Measurements from ENCODE around the gene NQO1.

Gene NQO1

GRCh38 chr16:69706256-69706974 lies 19.9 kb downstream of the NQO1 start:
- no peak for DNase-seq (ENCODE audit: low read depth)

DNA sequence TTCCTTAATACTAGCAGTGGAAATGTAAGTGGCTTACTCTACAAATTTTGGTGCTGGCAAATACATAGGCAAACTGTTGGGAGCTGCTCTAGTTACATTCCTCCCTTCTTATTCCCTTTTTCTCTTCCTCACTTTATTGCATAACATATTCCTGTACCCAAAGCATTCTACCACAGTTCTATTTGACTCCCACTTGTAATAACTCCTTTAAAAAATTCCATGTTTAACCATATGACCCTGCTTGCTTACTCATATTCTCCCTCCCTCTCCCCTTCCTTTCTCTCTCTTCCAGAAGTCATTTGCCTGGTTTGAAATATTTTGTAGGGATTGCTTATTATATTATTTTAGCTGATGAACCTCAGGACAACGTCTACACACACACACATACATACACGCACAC lies 22.7 kb downstream of the NQO1 start:
- no peak for DNase-seq (ENCODE audit: low read depth)

- no peak for DNase-seq (ENCODE audit: low read depth)
Observed at GRCh38 chr16:69701866-69702265, 24.5 kb downstream of the NQO1 start.

DNA sequence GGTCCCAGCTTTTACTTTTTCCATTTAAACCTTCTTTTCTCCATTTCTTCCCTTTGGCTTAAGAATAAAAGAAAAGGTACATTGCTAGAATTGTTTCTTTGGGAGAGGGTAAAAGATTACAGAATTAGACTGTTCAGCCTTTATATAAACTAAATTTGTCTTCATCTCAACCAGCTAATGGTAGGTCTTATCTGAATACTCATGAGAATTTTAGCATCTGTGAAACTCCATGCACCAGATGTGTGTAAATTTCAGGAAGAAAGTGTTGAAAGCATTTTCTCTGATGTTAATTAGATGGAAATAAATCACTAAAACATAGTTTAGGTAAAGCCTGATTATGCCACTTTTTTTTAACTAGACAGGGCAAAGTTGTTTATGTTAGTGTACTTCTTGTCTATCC lies 24.9 kb downstream of the NQO1 start:
- no peak for DNase-seq (ENCODE audit: low read depth)

DNA sequence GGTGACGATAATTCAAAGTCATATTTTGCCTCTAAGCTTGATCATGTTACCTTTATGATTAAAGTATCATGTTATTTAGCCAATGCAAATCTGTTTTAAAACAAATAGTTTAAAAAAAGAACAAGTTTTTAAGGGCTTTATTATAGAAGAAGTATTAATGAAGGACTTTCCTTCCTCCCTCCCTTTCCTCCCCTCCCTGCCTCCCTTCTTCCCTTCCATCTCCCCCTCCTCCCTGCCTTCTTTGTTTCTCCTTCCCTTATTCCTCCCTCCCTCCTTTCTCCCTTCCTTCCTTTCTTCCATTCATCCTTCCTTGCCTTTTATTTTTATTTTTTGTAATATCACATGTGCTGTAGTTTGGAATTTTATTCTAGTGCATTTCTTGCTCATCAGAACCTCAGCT lies 26.4 kb downstream of the NQO1 start:
- no peak for DNase-seq (ENCODE audit: low read depth)

- no peak for DNase-seq (ENCODE audit: low read depth)
Observed at GRCh38 chr16:69698404-69698803, 28.0 kb downstream of the NQO1 start.

GRCh38 chr16:69693916-69694315 lies 32.4 kb downstream of the NQO1 start:
- DNase-seq (ENCODE audit: low read depth): no peak

DNA sequence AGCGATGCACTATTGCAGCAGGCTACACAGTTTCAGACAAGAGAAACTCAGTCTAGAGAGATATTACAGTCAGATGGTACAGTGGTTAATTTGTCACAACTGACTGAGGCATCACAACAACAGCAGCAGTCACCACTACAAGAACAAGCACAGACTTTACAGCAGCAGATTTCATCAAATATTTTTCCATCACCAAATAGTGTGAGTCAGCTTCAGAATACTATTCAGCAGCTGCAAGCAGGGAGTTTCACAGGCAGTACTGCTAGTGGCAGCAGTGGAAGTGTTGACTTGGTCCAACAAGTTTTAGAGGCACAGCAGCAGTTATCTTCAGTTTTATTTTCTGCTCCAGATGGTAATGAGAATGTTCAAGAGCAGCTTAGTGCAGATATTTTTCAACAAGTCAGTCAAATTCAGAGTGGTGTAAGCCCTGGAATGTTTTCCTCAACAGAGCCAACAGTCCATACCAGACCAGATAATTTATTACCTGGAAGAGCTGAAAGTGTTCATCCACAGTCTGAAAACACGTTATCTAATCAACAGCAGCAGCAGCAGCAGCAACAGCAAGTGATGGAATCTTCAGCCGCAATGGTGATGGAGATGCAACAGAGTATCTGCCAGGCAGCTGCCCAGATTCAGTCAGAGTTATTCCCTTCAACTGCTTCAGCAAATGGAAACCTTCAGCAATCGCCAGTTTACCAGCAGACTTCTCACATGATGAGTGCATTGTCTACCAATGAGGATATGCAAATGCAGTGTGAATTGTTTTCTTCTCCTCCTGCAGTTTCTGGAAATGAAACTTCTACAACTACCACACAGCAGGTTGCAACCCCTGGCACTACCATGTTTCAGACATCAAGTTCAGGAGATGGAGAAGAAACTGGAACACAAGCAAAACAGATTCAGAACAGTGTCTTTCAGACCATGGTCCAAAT lies 34.1 kb downstream of the NQO1 start:
- DNase-seq (ENCODE audit: low read depth): no peak

DNA sequence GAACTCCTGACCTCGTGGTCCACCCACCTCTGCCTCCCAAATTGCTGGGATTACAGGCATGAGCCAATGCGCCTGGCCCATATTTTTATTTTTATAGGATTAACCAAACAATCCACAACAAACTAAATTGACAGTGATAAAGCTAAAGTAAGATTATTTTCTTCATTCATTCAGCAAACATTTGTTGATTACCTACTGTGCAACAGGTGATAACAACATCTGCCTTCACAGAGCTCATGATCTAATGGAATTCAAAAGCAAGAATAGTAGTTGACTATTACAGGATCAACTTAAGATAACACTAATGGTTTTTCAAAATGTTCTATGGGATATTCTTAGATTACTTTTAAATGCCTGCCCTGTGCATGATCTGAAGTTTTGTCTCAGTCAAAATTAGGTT lies 37.8 kb downstream of the NQO1 start:
- no peak for DNase-seq (ENCODE audit: low read depth)

DNA sequence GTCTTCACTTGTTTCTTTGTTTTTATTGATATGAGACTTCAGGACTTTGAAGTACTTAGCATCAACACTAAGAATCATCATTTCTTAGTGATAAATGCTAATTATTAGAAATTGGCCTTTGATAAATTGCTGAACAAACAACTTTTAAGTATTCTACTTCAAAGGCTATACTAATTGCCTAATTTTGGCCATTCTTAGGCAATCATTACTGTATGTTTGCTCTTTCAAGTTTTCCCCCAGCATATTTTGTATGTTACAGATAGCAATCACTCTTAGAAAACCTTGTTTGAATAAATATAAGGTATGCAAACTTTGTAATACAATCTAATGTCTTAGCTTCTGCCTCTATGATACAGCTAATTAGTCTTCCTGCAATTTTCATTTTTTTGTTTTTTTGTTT lies 46.0 kb downstream of the NQO1 start:
- DNase-seq (ENCODE audit: low read depth): no peak

DNA sequence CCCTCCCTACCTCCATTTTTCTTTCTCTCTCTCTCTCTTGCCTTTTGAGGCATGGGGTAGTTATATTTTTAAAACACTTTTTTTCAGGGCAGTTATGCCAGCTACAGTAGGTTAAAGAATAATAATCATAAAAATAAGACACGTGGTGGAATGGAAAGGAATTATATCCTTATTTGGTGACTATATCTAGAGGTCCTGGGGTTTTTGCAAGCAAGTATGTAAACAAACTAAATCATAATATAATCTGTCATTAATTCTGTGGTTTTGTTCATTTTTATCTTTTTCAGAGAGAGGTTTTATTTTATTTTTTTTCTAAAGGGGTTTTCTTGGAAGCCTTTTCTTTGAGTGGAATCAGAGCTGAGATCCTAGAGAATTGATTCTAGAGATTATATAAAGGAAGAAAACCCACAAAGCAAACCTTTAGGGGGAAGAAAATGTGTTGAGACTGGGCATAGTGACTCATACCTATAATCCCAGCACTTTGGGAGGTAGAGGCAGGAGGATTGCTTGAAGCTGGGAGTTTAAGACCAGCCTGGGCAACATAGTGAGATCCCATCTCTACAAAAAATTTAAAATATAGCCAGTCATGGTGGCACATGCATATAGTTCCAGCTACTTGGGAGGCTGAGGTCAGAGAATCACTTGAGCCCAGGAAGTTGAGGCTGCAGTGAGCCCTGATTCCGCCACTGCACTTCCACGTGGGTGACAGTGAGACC lies 53.2 kb downstream of the NQO1 start:
- DNase-seq (ENCODE audit: low read depth): no peak

GRCh38 chr16:69672315-69672997 lies 53.9 kb downstream of the NQO1 start:
- DNase-seq (ENCODE audit: low read depth): no peak

DNA sequence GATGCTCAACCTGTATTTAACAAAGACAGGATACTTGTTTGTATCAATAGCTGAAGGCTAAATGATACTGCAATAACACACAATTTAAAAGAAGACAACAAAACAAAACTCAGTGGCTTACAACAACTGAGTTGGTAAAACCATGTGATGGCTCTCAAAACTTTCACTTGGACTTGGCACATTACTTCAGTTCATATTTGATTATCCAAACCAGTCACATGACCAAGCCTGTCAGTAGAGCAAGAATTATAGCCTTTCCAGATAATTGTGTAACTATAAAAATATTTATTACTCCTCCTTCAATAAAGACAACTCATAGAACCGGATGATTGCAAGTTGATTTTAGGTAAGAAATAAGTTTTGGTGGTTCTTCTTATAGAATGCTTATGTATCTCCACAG lies 56.8 kb downstream of the NQO1 start:
- no peak for DNase-seq (ENCODE audit: low read depth)

GRCh38 chr16:69663846-69664245 lies 62.5 kb downstream of the NQO1 start:
- DNase-seq (ENCODE audit: low read depth): no peak

GRCh38 chr16:69662901-69663300 lies 63.5 kb downstream of the NQO1 start:
- DNase-seq (ENCODE audit: low read depth): no peak

DNA sequence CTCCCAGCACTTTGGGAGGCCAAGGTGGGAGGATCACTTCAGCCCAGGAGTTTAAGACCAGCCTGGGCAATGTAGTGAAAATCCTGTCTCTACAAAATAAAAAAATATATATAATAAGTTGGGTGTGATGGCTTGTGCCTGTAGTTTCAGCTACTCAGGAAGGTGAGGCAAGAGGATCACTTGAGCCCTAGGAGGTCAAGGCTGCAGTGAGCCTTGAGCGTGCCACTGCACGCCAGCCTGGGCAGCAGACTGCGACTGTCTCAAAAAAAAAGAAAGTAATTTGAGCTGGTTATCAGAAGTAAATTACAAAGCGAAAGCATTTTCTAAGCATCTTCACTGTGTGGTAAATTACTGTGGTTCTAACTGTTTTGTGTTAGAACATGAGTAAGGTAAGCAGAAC lies 66.2 kb downstream of the NQO1 start:
- DNase-seq (ENCODE audit: low read depth): no peak

Data from stimulated activated CD8-positive, alpha-beta memory T cell treated with anti-CD3 and anti-CD28 coated beads, Interleukin-12 subunit alpha, Interleukin-12 subunit beta, amount 100 ng/mL, for 4 hours (primary cell).